Endothelial cell (in vitro differentiated cells): ENCODE measurements around the gene CMTM8. TPM values are rescaled to one million over a fixed set of nuclear protein-coding genes. Genes with fewer than 3 reads are reported as not detected.

ENCODE experiments used
- DNase-seq: peaks from one replicate; pipeline ENCODE4 v3.0.0; 2021; ENCODE audit warnings: low spot score
- H3K27ac Mint-ChIP-seq: one replicate; pipeline ENCODE4 v1.8.0; 2021; ENCODE audit warnings: mixed read lengths, inconsistent platforms; ENCODE audit not compliant: unreplicated experiment
- H3K27me3 Mint-ChIP-seq: one replicate; pipeline ENCODE4 v1.8.0; 2021; ENCODE audit warnings: mild to moderate bottlenecking, moderate library complexity, mixed read lengths, inconsistent platforms; ENCODE audit not compliant: unreplicated experiment
- H3K36me3 Mint-ChIP-seq: one replicate; pipeline ENCODE4 v1.8.0; 2021; ENCODE audit warnings: mild to moderate bottlenecking, low read depth, mixed read lengths, inconsistent platforms; ENCODE audit not compliant: unreplicated experiment
- H3K4me1 Mint-ChIP-seq: one replicate; pipeline ENCODE4 v1.8.0; 2021; ENCODE audit warnings: mild to moderate bottlenecking, mixed read lengths, inconsistent platforms; ENCODE audit not compliant: unreplicated experiment
- H3K4me3 Mint-ChIP-seq: one replicate; pipeline ENCODE4 v1.8.0; 2021; ENCODE audit warnings: mild to moderate bottlenecking, mixed read lengths, inconsistent platforms; ENCODE audit not compliant: unreplicated experiment
- H3K9me3 Mint-ChIP-seq: one replicate; pipeline ENCODE4 v1.8.0; 2021; ENCODE audit warnings: mixed read lengths, inconsistent platforms; ENCODE audit not compliant: unreplicated experiment
- total RNA-seq: library from RNA; stranded (reverse); fragmentation: NEBNext Ultra II Directional; extraction: Animal tissue kit (Norgen Biotek cat#: 25700); gene quantifications from one replicate; pipeline ENCODE4 v1.2.1, GENCODE V29; 2021; ENCODE audit not compliant: unreplicated experiment
- TF ChIP-seq, protein P1 (sequence below): fragments of 200-600 bp; sonication (generic); IDR thresholded peaks from one replicate; pipeline ENCODE4 v1.5.0; 2021; ENCODE audit warnings: antibody characterized with exemption; ENCODE audit not compliant: unreplicated experiment

The CMTM8 gene
- total RNA-seq, 1 donor from 2014 or later, result 16.2 TPM

- peaks cover 1% of the 10 kb centered on the region for H3K27me3 Mint-ChIP-seq
- DNase-seq, result no peak
- no peak overlapping the region for H3K4me3 Mint-ChIP-seq
- peaks cover 9% of the 10 kb centered on the region for H3K4me1 Mint-ChIP-seq
- H3K9me3 Mint-ChIP-seq, result no peaks in the 10 kb centered on the region
- TF ChIP-seq, protein P1, sequence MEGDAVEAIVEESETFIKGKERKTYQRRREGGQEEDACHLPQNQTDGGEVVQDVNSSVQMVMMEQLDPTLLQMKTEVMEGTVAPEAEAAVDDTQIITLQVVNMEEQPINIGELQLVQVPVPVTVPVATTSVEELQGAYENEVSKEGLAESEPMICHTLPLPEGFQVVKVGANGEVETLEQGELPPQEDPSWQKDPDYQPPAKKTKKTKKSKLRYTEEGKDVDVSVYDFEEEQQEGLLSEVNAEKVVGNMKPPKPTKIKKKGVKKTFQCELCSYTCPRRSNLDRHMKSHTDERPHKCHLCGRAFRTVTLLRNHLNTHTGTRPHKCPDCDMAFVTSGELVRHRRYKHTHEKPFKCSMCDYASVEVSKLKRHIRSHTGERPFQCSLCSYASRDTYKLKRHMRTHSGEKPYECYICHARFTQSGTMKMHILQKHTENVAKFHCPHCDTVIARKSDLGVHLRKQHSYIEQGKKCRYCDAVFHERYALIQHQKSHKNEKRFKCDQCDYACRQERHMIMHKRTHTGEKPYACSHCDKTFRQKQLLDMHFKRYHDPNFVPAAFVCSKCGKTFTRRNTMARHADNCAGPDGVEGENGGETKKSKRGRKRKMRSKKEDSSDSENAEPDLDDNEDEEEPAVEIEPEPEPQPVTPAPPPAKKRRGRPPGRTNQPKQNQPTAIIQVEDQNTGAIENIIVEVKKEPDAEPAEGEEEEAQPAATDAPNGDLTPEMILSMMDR, result no peak
- no peak overlapping the region for H3K27ac Mint-ChIP-seq
- H3K36me3 Mint-ChIP-seq, result peaks cover 13% of the 10 kb centered on the region
Measured at GRCh38 chr3:32261545-32261944, 23.1 kb downstream of the CMTM8 start.

DNA sequence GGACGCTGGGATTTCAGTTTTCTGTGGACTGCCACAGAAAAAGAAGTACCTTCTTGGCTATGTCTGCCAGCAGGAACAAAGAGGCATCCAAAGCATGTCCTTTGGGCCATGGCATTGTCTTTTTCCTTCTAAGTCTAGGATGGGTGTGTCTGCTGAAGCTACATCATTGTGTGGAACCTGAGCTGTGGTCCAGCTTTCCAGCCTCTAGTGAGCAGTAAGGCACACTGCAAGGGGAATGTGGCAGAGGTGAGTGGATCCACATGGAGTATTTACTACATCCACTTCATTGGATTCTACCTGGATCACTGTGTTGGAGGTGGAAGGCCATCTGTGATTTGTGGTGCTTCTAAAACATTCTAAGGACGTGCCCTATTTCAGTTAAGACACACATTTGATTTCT is 23.7 kb downstream of the CMTM8 start:
- Mint-ChIP-seq H3K36me3 (peaks cover 13% of the 10 kb centered on the region), H3K4me1 (peaks cover 7% of the 10 kb centered on the region), H3K4me3 (no peak overlapping the region), H3K27ac (no peak overlapping the region), H3K27me3 (peaks cover 1% of the 10 kb centered on the region), H3K9me3 (no peaks in the 10 kb centered on the region)
- TF ChIP-seq, protein P1, result no peak
- no peak for DNase-seq

DNA sequence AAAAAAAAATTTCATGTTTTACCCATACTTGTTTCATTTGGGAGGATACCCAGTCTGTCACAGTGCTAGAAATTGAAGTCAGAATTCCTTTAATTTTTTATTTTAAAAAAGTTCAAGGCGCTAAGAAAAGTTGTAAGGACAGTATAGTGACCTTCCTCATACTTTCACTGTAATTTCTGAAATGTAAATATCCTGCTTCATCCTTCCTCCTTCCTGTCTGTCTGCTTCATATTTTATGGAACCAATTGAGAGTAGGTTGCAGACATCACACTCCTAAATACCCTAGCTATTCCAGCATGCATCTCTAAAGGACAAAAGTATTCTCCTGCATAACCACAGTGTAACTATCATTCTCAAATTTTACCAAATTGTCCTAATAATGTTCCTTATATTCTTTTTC is 35.8 kb downstream of the CMTM8 start:
- Mint-ChIP-seq H3K4me1 (peaks cover 23% of the 10 kb centered on the region), H3K4me3 (no peak overlapping the region), H3K9me3 (no peaks in the 10 kb centered on the region), H3K27me3 (no peaks in the 10 kb centered on the region), H3K27ac (no peak overlapping the region), H3K36me3 (no peaks in the 10 kb centered on the region)
- DNase-seq, result no peak
- TF ChIP-seq, protein P1, result no peak

DNA sequence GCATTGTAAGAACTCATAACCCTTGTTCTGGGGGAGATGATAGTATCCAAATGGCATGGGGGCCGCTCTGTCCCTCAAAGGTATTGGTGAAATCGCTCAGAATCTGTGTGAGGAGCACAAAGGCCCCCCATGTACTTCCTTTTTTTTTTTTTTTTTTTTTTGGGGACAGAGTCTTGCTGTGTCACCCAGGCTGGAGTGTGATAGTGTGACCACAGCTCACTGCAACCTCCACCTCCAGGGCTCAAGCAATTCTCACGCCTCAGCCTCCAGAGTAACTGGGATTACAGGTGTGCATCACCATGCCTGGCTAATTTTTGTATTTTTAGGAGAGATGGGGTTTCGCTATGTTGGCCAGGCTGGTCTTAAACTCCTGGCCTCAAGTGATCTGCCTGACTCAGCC is 37.0 kb downstream of the CMTM8 start:
- no peaks in the 10 kb centered on the region for H3K9me3 Mint-ChIP-seq
- no peaks in the 10 kb centered on the region for H3K27me3 Mint-ChIP-seq
- no peak overlapping the region for H3K4me3 Mint-ChIP-seq
- DNase-seq, result no peak
- no peak overlapping the region for H3K27ac Mint-ChIP-seq
- H3K4me1 Mint-ChIP-seq, result peaks cover 23% of the 10 kb centered on the region
- H3K36me3 Mint-ChIP-seq, result no peaks in the 10 kb centered on the region
- TF ChIP-seq, protein P1, result no peak

DNA sequence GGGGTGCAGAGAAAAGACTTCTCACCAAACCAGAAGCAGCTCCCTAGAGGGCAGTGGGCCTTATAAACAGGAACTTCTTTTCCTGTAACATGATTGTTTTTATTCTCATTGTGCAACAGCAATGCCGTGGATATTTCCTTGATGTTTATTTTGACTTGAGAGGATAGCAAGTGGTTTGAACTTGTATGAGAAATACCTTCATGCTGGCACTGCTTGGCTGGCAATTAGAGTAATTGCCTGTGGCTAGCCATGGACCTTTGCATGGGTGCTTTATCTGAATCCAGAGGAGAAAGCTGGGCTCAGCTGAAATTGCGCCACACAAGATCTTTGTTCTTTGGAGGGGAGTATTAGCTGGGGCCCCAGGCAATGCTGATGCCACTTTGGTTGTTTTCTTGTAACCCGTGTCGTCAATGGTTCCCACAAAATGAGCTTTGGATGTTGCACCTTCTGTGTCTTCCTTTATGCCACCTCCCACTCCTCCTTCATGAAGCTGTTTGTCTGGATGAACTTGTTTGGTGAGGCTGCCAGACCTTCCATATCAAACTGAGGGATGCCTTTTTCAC is 37.9 kb downstream of the CMTM8 start:
- H3K4me3 Mint-ChIP-seq, result no peak overlapping the region
- H3K9me3 Mint-ChIP-seq, result no peaks in the 10 kb centered on the region
- no peaks in the 10 kb centered on the region for H3K36me3 Mint-ChIP-seq
- H3K27ac Mint-ChIP-seq, result peak overlapping the region; percentile 55
- peaks cover 23% of the 10 kb centered on the region for H3K4me1 Mint-ChIP-seq
- no peaks in the 10 kb centered on the region for H3K27me3 Mint-ChIP-seq
- DNase-seq, result no peak
- TF ChIP-seq, protein P1, result no peak
